NCI-H128 (cell line): ENCODE results near the gene REV1.
"Not testable (repeated sequence)": the region's sequence is repeated elsewhere in the genome, so short reads cannot be mapped to it uniquely, and the experiment has no call there.

Experiments
- DNase-seq: peaks from one replicate; lab custom pipeline; 2025; ENCODE audit not compliant: unreplicated experiment; lab: John Stamatoyannopoulos, UW

The REV1 gene

GRCh38 chr2:99489761-99490622, at the start of gene REV1:
Gene REV1, minus strand, starts transcription at chr2:99490017. Its CDS starts 25,042 bp downstream, at chr2:99464975.
- DNase-seq: peak; percentile 90

DNA sequence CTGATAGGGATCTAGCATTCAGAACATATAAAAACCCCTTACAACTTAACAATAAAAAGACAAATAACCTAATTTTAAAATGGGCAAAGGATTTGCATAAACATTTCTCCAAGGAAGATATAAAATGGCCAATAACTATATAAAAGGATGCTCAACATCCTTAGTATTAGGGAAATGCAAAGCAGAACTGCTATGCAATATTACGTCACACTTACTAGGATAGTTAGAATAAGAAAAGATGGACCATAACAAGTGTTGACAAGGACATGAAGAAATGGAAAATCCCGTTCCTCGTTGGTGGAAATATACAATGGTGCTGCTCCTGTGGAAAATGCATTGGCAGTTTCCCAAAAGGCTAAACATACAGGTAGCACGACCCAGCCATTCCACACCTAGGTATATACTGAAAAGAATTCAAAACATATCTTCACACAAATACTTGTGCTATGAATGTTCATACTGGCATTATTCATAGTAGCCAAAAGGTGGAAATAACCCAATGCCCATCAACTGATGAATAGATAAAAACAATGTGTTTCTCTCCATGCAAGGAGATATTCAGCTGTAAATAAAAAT, 48.2 kb upstream of the REV1 start:
- DNase-seq: no peak

DNA sequence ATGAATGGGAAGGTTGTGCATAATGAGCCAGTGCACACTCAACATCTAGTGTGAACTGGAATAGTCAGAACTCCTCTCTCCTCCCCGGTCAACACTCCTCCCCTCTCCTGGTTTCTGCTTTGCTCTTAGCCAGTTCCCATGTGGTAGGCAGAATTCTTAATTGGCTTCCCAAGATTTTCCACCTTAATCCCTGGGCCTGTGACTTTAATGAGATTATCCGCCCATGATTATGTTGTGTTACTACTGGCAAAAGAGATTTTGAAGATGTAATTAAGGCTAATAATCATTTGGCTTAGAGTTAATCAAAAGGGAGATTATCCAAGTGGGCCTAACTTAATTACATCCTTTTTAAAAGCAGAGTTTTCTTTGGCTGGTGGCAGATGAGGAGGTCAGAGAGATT, 34.2 kb upstream of the REV1 start:
- no peak for DNase-seq

DNA sequence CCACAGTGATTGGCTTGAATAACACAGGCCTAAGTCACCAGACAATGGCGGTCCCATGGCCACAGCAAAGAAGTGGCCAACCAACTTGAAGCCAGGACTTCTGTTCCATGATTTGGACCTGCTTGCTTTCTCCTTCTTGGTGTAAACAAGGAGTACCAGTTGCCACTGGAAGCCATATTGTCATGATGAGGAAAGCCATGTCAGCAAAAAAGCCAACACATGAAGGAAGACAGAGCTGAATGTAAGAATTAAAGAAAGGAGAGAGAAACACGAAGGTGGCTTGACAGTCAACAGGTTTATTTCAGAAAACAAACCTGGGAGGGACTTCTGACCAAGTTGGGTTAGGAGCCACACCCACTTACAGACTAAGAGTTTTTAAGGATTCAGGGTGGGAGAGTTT, 32.3 kb upstream of the REV1 start:
- no peak for DNase-seq

GRCh38 chr2:99520813-99521212, 31.0 kb upstream of the REV1 start:
- DNase-seq: no peak

GRCh38 chr2:99520195-99520594, 30.4 kb upstream of the REV1 start:
- no peak for DNase-seq

- DNase-seq: no peak
Measured at GRCh38 chr2:99514357-99514756, 24.5 kb upstream of the REV1 start.

- DNase-seq: no peak
Measured at GRCh38 chr2:99512181-99512591, 22.4 kb upstream of the REV1 start.

- DNase-seq: no peak
Measured at GRCh38 chr2:99509387-99509786, 19.6 kb upstream of the REV1 start.

DNA sequence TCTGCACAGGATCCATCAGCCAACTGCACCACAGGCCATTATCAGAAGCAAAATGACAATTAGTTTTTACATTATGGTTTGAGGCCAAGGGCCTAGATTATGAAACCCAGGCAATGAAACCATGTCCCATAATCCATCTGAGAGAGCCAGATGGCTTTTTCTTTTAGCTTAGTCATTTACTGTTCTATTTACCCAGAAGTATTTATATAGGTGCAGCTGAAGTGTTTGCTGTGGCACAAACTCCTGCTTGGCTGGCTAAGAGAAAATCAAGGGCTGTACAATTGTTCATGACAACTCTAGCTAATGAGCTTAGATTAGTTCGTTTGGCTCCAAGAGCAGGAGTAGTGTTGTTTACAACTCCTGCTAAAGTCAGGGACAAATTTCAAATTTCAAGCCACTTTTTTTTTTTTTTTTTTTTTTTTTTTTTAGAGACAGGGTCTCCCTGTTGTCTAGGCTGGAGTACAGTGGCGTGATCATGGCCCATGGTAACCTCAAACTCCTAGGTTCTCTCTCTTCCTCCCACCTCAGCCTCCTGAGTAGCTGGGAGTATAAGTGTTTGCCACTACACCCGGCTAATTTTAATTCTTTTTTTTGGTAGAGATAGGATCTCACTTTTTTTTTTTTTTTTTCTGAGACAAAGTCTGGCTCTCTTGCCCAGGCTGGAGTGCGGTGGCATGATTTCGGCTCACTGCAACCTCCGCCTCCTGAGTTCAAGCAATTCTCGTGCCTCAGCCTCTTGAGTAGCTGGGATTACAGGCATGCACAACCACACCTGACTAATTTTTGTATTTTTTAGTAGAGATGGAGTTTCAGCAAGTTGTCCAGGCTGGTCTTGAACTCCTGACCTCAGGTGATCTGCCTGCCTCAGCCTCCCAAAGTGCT, 18.4 kb upstream of the REV1 start:
- DNase-seq: peak; percentile 87

DNA sequence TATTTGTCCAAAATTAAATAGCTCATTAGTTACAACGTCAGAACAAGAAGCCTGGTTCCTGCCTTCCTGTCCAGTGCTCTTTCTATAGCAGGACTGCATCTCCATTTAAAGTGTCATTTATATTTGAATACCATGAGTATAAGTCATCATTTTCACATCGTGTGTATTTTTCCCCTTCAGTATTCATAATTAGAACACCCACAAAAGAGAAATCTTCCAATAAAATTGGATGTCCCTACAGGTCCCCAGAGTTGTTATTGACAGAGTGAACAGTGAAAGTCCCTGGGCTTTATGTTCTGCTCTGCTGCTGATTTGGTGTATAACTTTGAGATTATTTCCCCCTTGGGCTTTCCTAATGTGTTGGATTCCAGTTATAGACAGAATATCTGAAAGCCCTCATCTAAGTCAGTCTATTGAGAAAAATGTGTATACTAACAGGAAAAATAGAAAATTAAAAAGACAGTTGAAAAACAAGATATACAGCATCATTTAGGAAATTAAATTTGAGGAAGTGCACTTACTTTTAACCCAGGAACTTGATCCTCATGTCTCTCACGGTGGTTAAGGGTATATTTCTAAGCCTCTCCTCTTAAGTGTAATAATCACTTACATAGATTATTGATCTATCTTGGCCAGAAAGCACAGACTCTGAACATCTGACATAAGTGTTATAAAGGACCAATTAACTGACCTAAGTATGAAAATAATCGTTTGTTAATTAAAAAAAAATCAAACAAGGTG, 15.2 kb upstream of the REV1 start:
- DNase-seq: no peak

DNA sequence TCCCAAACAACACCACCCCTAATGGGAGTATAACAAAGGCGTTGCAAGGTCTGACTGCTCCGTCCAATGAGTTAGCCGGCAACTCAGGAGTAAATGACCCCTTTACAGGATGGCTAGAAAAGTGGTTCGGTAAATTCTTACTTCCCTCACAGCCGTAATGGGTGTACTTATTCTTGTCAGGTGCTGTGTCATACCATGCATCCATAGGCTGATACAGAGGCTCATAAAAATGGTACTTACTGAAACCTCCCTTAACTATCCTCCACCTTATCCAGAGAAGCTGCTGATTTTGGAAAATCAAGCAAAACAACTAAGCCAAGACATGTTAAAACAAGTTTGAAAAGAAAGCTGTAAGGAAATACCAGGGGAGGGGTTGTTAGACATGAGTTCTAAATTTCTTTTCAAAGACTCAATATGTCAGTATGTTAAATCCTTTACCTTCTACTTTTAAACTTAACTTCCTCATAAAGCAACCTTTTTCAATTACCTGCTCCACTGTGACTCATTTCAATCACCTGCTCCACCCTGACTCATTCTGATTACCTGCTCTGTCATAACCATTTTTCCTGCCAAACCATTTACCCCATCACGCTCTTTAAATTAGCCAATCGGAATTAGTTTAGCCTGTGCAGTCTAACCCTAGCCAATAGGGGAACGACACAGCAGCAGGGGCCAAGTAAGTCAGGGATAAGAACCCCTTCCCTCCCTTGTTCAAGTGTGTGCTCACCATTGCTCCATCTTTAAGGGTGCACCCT, 14.0 kb upstream of the REV1 start:
- DNase-seq: not testable (repeated sequence)

- DNase-seq: no peak
Measured at GRCh38 chr2:99496021-99496420, 6.2 kb upstream of the REV1 start.

DNA sequence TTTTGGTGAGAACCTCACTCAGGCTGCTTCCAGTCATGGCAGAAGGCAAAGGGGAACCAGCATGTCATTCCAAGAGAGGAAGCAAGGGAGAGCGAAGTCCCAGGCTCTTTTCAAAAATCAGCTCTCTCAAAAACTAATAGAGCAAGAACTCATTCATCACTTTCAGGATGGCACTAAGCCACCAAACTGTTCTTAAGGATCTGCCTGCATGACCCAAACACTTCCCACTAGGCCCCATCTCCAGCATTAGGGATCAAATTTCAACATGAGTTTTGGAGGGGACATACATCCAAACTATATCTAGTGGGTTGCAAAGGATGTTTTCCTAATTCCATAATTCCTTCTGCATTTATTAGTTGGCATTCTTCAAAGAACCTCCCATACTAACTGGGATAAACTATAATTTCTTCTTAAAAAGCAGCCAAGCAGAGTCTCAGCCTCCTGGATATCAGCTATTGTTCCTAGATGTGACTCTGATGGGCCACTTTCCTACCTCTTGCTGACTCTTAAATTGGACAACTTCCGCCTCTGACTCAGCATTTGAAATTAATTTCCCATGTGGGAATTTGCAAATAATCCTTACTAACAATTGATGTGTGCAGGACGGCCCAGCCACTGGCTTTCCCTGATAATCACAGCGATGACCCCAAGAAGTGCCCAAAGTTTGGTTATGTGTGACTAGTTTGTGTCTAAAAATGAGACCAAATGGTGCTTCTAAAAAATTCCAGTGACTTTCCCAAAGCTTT, 5.5 kb upstream of the REV1 start:
- DNase-seq: no peak

DNA sequence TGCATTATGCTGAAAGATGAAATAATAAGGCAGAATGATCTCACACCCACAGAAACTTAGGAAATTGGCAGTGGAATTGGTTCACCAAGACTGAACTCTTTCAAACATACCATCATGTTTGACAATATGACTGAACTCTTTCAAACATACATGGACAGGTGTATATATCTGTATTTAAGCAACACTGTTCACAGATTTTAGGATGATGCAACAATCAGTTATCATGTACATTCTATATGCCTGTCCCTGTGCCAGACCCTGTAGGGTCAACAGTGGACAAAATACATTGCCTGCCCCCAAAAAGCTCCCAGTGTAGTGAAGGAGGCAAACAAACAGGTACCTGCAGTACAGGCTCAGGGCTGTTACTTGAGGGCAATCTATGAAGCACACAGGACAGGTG, 2.9 kb upstream of the REV1 start:
- DNase-seq: no peak

DNA sequence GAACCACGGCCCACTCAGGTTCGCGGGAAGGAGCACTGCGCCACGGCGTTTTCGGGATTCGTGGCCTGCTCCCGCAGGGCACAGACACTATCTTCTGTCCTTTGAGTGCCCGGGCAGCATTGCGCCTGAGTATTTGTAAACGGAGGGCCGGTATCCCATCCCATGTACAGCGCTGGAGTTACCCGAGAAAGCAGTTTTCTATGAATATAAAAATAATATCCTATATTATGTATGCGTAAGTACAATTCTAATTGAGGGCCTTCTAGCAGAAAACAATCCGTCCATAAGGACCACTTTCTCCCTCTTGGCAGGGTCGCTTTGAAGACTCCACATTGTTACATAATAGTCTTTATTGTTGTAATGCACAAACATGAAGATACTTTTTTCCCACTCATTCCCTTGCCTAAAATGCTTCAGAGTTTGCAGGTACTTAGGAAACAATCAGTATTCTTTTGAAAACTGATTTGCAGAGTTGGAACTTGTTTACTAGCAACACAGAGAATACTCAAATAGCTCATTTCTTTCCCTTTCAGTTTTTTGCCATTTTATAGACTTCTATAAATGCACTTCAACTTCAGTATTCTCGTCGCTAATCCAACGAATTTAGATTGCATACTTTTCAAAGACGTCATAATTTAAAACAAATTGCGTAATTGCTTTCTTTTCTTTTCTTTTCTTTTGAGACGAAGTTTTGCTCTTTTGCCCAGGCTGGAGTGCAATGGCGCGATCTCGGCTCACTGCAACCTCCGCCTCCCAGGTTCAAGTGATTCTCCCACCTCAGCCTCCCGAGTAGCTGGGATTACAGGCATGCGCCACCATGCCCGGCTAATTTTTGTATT, 1.0 kb upstream of the REV1 start:
- DNase-seq: no peak

- DNase-seq: no peak
Measured at GRCh38 chr2:99489063-99489760, 605 bp downstream of the REV1 start.

DNA sequence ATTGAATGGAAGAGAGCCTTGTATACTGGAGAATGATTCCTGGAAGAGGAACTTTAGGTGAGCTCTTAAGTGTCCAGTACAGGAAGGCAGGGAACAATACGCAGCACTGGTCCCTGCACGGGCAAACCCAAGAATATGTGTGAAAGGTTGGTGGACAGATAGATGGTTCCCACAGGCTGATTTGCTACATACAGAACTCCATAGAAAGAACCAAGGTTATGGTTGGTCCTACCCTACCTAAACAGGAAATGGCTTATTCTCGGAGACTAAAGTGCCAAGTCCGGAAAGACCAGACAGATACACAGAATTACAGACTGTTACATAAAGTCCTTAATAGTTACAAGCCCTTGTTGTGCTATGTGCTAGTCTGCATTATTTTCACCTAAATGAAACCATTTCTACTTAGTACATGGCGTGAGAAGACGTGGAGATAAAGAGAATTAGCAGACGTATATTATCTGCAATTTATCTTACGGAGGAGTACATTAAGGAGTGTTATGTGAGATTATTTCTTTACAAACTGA, 1.2 kb downstream of the REV1 start:
- DNase-seq: no peak
